ENCODE measurements around the gene CLIP4.

GRCh38 chr2:29113891-29114321 is 1.3 kb upstream of the CLIP4 start:
- no peak for TF ChIP-seq CTCF (IDR thresholded peaks at IDR 0.05; ENCODE audit: low read depth, low read length, poor library complexity, severe bottlenecking)
- TF ChIP-seq EZH2phosphoT487 (IDR thresholded peaks at IDR 0.05; ENCODE audit: borderline replicate concordance, low read length): no peak
